Measurements from ENCODE around the gene TM9SF4.

Gene TM9SF4

DNA sequence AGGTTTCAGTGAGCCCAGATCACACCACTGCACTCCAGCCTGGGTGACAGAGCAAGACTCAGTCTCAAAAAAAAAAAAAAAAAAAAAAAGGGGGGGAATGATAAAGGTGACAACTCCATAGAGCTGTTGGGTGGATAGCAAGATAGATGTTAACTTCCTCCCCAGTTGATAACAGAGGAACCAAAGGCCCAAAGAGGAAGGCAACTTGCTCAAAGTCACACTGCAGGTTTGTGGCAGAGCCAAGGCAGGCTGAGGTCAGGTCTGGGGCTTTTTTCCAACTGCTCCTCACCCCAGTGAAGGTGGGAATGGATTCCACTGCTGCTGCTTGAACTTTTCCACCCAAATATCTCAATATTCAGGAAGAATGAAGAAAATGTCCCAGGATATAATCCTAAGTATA lies 30.7 kb upstream of the TM9SF4 start:
- no peaks in the 10 kb centered on the region for H3K36me3 Mint-ChIP-seq (ENCODE audit: low read depth)
- no peak for DNase-seq
- H3K9me3 Mint-ChIP-seq: no peaks in the 10 kb centered on the region
- no peak overlapping the region for H3K27ac Mint-ChIP-seq
- H3K27me3 Mint-ChIP-seq: peaks cover 39% of the 10 kb centered on the region
- no peaks in the 10 kb centered on the region for H3K4me1 Mint-ChIP-seq (ENCODE audit: low read depth)
- H3K4me3 Mint-ChIP-seq: no peak overlapping the region

DNA sequence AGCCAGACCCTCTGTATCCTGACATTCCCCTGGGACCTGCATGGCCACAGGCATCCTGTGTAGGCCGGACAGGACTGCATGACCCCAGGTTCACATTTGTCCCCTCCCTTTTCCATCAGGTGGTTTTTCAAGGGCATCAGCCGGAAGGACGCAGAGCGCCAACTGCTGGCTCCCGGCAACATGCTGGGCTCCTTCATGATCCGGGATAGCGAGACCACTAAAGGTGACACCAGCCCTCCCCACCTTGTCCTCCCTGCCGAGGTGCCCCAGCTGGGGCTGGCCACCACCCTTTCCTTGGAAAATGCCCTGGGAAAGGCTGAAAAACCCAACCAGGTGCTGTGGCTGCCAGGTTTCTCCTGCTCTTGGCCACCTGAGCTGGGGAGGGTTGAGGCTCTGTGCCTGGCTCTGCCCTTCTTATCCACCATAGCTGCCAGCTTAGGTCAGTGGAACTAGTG lies 29.8 kb upstream of the TM9SF4 start:
- H3K36me3 Mint-ChIP-seq (ENCODE audit: low read depth): no peaks in the 10 kb centered on the region
- no peaks in the 10 kb centered on the region for H3K4me1 Mint-ChIP-seq (ENCODE audit: low read depth)
- H3K27me3 Mint-ChIP-seq: peaks cover 45% of the 10 kb centered on the region
- no peak overlapping the region for H3K27ac Mint-ChIP-seq
- no peak for DNase-seq
- H3K9me3 Mint-ChIP-seq: no peaks in the 10 kb centered on the region
- H3K4me3 Mint-ChIP-seq: no peak overlapping the region

DNA sequence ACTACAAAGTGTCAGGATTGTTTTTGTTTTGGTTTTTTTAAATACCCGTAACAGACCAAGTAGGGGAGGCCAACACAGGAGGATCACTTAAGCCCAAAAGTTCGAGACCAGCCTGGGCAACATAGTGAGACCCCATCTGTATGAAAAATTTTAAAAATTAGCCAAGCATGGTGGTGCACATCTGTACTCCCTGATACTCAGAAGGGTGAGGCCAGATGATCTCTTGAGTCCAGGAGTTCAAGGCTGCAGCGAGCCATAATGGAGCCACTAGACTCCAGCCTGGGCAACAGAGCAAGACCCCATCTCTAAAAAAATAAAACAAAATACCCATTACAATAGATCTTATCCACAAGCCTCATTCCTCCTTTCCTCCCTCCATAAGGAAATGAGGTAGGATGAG lies 28.7 kb upstream of the TM9SF4 start:
- no peaks in the 10 kb centered on the region for H3K36me3 Mint-ChIP-seq (ENCODE audit: low read depth)
- no peaks in the 10 kb centered on the region for H3K9me3 Mint-ChIP-seq
- no peaks in the 10 kb centered on the region for H3K4me1 Mint-ChIP-seq (ENCODE audit: low read depth)
- no peak for DNase-seq
- H3K4me3 Mint-ChIP-seq: no peak overlapping the region
- no peak overlapping the region for H3K27ac Mint-ChIP-seq
- peaks cover 52% of the 10 kb centered on the region for H3K27me3 Mint-ChIP-seq

DNA sequence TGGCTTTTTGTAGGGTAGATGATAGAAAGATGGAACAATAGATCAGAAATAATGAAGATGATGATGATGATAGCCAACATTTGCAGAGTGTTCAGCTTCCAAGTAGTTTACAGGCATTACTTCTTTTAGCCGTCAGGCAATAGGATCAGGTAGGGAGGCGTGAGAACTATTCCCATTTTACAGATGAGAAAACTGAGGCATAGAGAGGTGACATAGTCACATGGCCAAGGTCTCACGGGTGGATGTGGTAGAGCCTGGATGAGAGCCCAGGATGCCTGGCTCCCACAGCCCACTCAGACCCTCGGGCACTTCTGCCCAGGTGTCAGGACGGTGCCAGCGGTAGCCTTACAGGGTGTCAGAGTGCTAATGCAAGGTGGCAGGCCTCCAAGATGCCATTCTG lies 26.0 kb upstream of the TM9SF4 start:
- H3K36me3 Mint-ChIP-seq (ENCODE audit: low read depth): no peaks in the 10 kb centered on the region
- no peaks in the 10 kb centered on the region for H3K4me1 Mint-ChIP-seq (ENCODE audit: low read depth)
- H3K27me3 Mint-ChIP-seq: peaks cover 39% of the 10 kb centered on the region
- no peak overlapping the region for H3K27ac Mint-ChIP-seq
- no peak for DNase-seq
- no peaks in the 10 kb centered on the region for H3K9me3 Mint-ChIP-seq
- H3K4me3 Mint-ChIP-seq: no peak overlapping the region

DNA sequence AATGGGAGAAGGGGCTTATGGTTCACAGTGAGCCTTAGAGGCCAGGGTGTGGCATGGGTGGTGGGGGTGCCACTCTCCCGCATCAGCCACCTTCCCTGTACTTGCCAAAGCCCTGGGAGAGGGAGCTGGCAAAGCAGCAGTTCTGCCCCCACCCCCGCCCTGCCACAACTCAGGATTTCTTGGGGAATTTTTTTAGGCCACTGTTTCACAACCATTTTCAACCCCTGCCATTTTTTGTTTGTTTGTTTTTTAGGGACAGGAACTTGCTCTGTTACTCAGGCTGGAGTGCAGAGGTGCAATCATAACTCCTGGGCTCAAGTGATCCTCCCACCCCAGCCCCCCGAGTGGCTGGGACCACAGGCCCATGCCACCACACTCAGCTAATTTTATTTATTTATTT lies 22.4 kb upstream of the TM9SF4 start:
- Mint-ChIP-seq H3K27me3 (peaks cover 28% of the 10 kb centered on the region), H3K36me3 (ENCODE audit: low read depth) (no peaks in the 10 kb centered on the region), H3K27ac (no peak overlapping the region), H3K4me3 (no peak overlapping the region), H3K9me3 (no peaks in the 10 kb centered on the region), H3K4me1 (ENCODE audit: low read depth) (peaks cover 1% of the 10 kb centered on the region)
- no peak for DNase-seq

DNA sequence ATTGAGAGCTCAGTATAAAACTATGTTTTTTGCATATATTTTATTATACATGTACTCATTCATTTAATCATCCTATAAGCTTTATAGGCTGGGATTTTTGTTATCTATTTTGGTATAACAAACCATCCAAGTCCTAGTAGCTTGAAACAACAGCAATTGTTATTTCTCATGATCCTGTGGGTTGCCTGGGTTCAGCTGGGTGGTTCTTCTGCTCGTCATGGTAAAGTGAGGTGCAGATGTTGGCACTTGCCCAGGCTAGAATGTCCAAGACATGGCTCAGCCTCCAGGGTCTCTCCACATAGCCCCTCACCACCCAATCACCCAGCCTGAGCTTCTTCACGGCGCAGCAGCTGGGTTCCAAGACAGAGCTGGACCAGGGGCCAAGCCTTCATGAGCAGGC lies 20.8 kb upstream of the TM9SF4 start:
- Mint-ChIP-seq H3K36me3 (ENCODE audit: low read depth) (no peaks in the 10 kb centered on the region), H3K9me3 (no peaks in the 10 kb centered on the region), H3K4me1 (ENCODE audit: low read depth) (peaks cover 1% of the 10 kb centered on the region), H3K4me3 (no peak overlapping the region), H3K27ac (no peak overlapping the region), H3K27me3 (peaks cover 18% of the 10 kb centered on the region)
- DNase-seq: no peak

DNA sequence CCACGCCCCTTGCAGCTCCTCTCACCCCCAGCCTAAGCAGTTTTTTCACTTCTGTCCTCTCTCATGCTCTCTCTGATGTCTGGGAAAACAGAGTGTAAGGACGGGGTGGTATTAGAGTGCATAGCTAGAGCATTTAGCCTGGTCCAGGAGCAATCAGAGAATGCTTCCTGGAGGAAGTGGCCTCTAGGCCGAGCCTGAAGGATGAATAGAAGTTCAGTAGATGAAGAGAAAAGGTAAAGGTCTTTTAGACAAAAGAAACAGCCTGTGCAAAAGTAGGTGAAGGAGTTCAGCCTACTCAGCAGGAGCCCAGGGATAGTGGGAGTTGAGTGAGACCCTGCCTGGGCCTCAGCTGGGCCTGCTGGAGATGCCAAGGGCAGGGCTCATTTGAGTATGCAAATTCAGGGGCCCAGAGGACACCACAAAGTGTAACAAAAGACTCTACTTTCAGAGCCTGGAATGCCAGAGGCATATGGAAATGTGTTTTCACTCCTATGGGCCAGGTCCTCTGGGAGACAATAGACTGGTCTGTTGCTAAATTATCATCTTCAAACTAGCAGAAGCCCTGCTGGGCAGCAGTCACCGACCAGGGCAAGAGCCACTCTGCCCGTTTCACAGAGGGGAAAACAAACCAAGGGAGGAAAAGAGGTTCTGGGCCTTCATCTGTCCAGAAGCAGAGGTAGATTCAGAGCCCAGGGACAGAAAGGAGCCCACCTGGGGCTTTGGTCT lies 19.7 kb upstream of the TM9SF4 start:
- H3K4me1 Mint-ChIP-seq (ENCODE audit: low read depth): peaks cover 1% of the 10 kb centered on the region
- H3K9me3 Mint-ChIP-seq: no peaks in the 10 kb centered on the region
- H3K27me3 Mint-ChIP-seq: peaks cover 11% of the 10 kb centered on the region
- no peak overlapping the region for H3K27ac Mint-ChIP-seq
- no peak for DNase-seq
- no peaks in the 10 kb centered on the region for H3K36me3 Mint-ChIP-seq (ENCODE audit: low read depth)
- no peak overlapping the region for H3K4me3 Mint-ChIP-seq

DNA sequence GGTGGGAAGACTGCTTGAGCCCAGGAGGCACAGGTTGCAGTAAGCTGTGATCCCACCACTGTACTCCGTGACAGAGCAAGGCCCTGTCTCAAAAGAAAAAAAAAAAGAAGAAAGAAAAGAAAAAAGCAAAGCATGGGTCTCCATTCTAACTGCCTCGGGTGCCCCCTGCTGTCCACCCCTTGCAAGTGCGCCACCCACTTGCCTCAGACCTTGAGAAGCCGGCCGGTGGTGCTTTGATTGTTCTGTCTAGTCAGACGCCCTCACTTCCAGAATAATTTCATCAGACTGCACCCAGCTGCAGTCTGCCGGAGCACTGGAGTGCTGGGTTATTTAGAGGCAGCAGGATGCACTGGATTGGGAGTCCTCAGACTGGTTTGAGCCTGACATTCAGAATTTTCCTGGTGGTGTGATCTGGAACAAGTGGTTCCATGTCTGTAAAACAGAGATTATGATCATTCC lies 17.6 kb upstream of the TM9SF4 start:
- H3K9me3 Mint-ChIP-seq: no peaks in the 10 kb centered on the region

DNA sequence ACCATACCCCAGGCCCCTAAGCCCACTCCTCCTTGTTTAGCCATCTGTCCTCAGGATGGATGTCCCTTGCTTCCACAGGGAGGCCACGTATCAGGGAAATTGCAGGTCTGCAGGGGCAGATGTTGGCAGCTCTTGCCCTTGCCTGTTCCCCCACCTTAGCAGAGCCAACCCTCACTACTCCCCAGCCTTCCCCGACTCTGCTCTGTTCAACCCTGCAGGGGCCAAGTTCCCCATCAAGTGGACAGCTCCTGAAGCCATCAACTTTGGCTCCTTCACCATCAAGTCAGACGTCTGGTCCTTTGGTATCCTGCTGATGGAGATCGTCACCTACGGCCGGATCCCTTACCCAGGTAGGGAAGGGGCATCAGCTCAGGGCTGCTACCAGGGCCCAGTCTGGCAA lies 10.7 kb upstream of the TM9SF4 start:
- H3K9me3 Mint-ChIP-seq: no peaks in the 10 kb centered on the region
- no peak overlapping the region for H3K4me3 Mint-ChIP-seq
- no peak overlapping the region for H3K27ac Mint-ChIP-seq
- no peaks in the 10 kb centered on the region for H3K4me1 Mint-ChIP-seq (ENCODE audit: low read depth)
- DNase-seq: no peak
- H3K36me3 Mint-ChIP-seq (ENCODE audit: low read depth): no peaks in the 10 kb centered on the region
- peaks cover 21% of the 10 kb centered on the region for H3K27me3 Mint-ChIP-seq

More for the DNA sequence above, 17.6 kb upstream of the TM9SF4 start:
- Mint-ChIP-seq H3K27ac (no peak overlapping the region), H3K27me3 (peaks cover 4% of the 10 kb centered on the region), H3K4me1 (ENCODE audit: low read depth) (peaks cover 1% of the 10 kb centered on the region), H3K4me3 (no peak overlapping the region), H3K36me3 (ENCODE audit: low read depth) (no peaks in the 10 kb centered on the region)
- DNase-seq: peak; percentile 83

DNA sequence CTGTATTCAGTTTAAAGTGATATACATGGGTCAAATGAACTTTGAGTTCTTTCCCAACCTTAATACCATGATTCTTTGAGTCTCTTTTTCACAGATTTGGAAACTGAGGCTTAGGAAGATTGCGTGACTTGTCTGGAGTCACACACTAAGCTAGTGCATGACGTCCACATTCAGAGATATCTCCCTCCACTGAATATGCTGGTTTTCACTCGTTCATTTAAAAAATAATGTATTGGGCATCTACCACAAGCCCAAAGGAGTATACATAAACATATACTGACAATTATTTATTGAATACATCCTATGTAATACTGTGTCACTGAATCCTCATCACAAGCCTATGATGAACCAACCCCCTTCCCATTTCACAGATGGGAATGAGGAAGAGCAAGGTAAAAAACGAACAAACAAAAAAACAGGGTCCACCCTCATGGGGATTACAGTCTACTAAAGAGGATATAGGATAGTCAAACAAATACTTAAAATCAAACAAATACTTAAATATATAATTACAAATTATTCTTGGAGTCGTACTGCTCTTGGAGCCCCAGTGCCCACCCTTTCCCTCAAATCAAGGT lies 611 bp upstream of the TM9SF4 start:
- H3K9me3 Mint-ChIP-seq: no peaks in the 10 kb centered on the region
- no peak for DNase-seq
- H3K27ac Mint-ChIP-seq: peak overlapping the region; percentile 100
- peaks cover 32% of the 10 kb centered on the region for H3K4me1 Mint-ChIP-seq (ENCODE audit: low read depth)
- H3K36me3 Mint-ChIP-seq (ENCODE audit: low read depth): peaks cover 31% of the 10 kb centered on the region
- H3K27me3 Mint-ChIP-seq: no peaks in the 10 kb centered on the region
- no peak overlapping the region for H3K4me3 Mint-ChIP-seq

DNA sequence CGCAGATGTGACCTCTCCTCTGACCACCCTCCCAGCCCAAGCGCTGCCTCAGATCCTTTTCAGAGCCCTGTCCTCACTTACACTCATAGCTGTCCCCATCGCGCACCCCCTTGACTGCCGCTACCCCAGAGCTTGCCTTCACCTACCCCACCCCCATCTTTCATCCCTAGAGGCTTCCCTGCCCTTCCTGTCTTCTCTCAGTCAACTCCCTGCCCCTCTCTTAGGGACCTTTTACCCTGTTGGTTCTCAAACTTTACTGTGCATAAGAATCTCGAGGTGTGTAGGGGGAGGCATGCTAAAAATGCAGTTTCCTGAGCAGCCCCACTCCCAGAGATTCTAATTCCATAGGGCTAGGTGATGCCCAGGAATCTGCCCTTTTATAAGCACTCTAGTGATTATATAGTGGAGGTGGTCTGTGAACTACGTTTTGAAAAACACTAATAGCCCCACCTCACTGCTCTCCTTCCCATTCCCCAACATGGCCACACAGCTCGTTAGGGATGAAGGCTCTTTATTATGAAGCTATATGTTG lies 725 bp downstream of the TM9SF4 start:
- peaks cover 42% of the 10 kb centered on the region for H3K36me3 Mint-ChIP-seq (ENCODE audit: low read depth)
- H3K27me3 Mint-ChIP-seq: no peaks in the 10 kb centered on the region
- H3K4me1 Mint-ChIP-seq (ENCODE audit: low read depth): peaks cover 43% of the 10 kb centered on the region
- peak overlapping the region; percentile 100 for H3K27ac Mint-ChIP-seq
- peak overlapping the region; percentile 88 for H3K4me3 Mint-ChIP-seq
- DNase-seq: no peak
- no peaks in the 10 kb centered on the region for H3K9me3 Mint-ChIP-seq

DNA sequence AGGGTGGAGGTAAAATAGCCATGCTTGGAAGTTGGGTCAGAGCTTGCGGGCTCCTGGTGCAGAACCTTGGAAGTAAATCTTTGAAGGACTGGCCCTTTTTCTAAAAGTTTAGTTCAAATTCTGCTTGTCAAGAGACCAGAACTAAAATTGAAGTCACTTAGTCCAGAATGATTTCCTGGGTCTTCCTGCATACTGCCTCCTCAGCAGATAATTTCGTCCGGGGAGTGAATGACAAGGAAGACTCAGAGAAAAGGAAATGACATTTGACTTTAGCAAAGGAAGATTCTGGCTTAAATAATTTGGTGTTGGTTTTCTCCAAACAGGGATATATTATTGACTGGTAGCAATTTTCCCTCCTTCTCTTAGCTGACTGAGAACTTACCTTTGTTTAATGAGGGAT lies 1.2 kb downstream of the TM9SF4 start:
- Mint-ChIP-seq H3K4me1 (ENCODE audit: low read depth) (peaks cover 46% of the 10 kb centered on the region), H3K4me3 (peak overlapping the region; percentile 88), H3K27me3 (no peaks in the 10 kb centered on the region), H3K9me3 (no peaks in the 10 kb centered on the region), H3K36me3 (ENCODE audit: low read depth) (peaks cover 46% of the 10 kb centered on the region), H3K27ac (peak overlapping the region; percentile 100)
- no peak for DNase-seq

DNA sequence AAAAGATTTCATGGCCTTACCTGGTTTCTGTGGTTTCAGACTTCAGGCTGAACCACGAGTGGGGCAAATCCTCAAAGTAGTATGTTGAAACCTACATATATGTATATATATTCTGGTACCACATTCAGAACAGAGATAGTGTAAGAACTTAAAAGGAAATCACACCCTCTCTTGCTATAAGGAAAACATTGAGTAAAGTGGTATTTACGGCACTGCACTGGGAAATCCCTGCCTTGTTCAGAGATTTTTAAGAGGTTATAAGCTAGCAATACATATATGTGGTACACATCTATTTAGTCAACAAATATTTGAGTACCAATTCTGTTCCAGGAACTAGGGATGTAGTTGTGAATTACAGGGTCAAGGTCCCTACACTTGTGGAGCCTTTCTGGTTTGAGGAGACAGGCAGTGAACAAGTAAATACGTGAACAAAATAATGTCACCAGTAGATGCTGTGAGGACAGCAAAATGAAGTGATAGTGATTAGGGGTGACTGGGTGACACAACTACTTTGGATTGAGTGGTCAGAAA lies 1.7 kb downstream of the TM9SF4 start:
- Mint-ChIP-seq H3K27ac (peak overlapping the region; percentile 100), H3K4me1 (ENCODE audit: low read depth) (peaks cover 49% of the 10 kb centered on the region), H3K27me3 (no peaks in the 10 kb centered on the region), H3K9me3 (no peaks in the 10 kb centered on the region), H3K36me3 (ENCODE audit: low read depth) (peaks cover 50% of the 10 kb centered on the region), H3K4me3 (peak overlapping the region; percentile 88)
- no peak for DNase-seq

DNA sequence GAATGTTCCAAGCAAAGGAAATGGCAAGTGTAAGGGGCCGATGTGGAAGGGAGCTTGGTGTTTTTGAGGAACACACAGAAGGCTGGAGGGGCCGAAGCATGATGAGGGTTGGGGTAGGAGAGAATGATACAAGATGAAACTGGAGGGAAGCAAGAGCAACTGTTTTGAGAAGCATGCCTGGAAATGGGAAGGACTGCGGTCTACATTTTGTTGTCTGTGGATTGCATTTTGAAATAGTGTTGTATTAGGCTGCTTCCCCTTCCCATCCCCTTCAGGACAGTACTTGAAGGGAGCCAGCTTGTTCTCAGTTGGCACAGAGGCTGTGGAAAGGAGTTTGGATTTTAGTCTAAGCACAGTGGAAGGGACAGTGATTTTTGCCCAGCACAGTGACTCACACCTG lies 2.2 kb downstream of the TM9SF4 start:
- H3K4me1 Mint-ChIP-seq (ENCODE audit: low read depth): peaks cover 54% of the 10 kb centered on the region
- H3K27ac Mint-ChIP-seq: peak overlapping the region; percentile 100
- H3K4me3 Mint-ChIP-seq: peak overlapping the region; percentile 27
- peaks cover 55% of the 10 kb centered on the region for H3K36me3 Mint-ChIP-seq (ENCODE audit: low read depth)
- no peaks in the 10 kb centered on the region for H3K9me3 Mint-ChIP-seq
- DNase-seq: no peak
- no peaks in the 10 kb centered on the region for H3K27me3 Mint-ChIP-seq

DNA sequence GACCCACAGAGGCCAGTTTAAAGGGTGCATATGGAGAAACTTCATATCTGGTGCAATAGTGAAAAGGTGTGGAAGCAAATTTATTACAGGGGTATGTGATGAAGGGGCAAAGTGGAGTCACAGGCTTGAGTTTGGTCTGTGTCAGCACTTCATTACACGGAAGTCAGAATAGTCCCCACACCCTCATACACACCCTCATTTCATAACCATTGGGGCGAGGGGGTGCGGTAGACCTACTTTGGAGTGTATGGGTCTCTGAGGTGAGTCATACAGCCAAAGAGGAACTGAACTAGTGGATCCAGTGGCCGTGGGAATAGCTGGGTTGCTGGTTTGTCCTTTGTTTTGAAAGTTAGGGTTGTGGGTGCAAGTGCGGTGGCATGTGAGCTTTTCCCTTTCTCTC lies 3.3 kb downstream of the TM9SF4 start:
- peaks cover 64% of the 10 kb centered on the region for H3K36me3 Mint-ChIP-seq (ENCODE audit: low read depth)
- H3K27me3 Mint-ChIP-seq: no peaks in the 10 kb centered on the region
- no peaks in the 10 kb centered on the region for H3K9me3 Mint-ChIP-seq
- peaks cover 61% of the 10 kb centered on the region for H3K4me1 Mint-ChIP-seq (ENCODE audit: low read depth)
- peak overlapping the region; percentile 20 for H3K27ac Mint-ChIP-seq
- H3K4me3 Mint-ChIP-seq: peak overlapping the region; percentile 0
- no peak for DNase-seq

Data from activated T-cell treated with anti-CD3 and anti-CD28 coated beads, Interleukin-2, amount 50 U/mL, for 24 hours (primary cell).